ENCODE data around the gene GSG1L2.

GSG1L2 gene

DNA sequence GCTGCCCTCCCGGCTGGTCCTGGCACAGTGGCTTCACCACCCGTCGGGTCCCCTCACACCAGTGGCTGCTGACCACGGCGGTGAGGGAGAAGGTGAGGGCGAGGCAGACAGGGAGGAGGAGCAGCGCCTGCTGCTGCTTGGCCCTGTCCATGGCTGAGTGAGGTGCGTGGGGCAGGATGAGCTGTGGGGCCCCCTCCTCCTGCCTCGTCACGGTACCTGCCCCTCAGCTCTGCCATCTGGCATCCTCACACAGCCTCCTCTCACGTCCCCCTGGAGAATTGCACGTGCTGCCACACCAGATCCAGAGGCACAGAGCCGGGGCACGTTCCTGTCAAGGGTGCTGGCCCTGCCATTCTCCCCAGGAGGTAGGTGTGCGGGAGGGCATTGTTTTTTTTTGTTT is at the start of gene GSG1L2:
Gene GSG1L2 (minus strand): TSS at position 159 of the 400 bp plus-strand sequence. CDS start 8 bp downstream, at position 151.
- DNase-seq: no peak

DNA sequence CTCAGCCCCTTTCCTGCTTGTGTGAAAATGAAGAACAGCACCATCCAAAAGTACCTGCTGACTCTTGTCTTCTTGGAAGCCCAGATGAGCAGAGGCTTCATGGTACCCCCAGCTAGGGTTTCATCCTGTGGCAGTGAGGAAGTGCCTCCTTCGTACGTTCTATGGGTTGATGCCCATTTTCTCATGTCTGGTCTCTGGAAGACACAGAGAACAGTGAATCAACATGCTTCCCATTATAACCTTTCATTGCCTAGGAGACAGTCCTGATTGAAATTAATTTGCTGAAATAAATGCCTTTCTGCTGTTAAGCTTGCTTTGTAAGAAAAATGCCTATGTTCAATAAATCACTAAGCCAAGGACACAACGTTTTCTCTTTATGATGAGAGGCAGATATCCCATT is 46.7 kb upstream of the GSG1L2 start:
- no peak for DNase-seq

DNA sequence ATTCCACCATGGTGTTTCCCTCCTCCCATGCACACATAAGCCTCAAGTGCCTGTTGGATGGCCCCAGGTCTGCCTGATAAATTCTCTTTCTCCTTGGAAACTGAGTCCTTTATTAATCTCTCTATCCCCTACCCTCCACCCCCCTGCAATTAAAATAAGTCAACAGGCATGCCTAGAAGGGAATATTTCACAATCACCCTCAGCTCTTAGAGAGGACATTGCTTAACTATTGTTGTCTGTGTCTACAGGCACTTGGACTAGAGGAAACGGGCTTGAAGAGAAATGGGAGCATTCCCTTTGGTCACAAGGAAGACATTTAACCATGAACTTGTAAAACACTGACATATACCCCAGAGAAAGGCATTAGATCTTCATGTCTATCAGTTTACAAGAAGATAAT is 43.7 kb upstream of the GSG1L2 start:
- DNase-seq: no peak

DNA sequence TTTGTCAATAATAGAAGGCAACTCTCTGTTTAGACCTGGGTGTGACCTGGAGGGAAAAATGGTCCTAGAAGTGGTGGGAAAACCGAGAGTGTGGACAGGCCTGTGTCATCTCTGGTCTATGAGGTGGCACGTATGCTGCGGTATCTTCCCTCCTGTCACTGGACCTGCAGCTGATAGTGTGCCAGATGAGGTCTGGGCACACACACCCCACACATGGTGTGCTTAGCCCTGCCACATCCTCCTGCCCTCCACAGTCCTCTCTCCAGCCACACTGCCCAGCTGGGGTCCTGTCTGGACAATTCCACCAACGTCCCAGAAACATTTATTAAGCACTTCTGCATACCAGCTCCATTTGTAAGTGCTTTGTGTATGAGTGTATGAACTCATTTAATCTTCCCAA is 41.1 kb upstream of the GSG1L2 start:
- DNase-seq: no peak

DNA sequence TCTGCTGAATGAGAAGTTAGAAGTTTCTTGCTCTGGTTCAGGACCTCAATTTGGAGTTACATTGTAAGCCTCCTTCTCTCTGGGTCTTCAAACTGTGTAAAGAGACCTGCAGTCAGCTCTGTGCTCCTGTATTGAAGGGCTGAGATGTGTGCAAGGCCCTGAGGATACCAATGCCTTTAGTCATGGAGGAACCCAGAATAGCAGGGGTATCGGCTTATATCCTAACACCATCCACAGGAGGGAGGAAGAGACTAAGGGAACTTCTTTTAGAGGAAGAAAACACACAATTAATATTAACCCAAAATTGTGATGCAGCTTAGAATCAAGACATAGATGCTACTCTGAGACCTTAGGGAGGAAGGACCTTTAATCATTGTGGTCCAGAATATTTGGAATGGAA is 40.3 kb upstream of the GSG1L2 start:
- DNase-seq: no peak

DNA sequence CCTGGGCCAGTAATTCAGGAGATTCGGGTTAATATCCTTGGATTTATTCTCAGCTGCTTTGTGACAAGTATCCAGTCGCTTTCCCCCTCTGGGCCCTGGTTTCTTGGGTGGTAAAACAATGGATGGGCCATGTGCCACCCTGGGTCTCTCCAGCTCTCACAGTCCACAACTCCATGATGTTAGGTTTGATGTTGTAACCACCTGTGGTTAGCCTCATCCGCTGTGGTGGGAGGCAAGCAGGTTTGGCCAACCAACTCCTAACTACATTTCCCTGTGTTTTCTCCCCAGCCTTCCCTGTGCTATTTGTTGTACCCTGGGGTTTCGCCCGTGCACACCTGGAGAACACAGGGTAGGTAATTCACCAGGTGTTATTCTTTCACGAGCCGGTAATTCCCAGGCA is 39.0 kb upstream of the GSG1L2 start:
- DNase-seq: no peak

DNA sequence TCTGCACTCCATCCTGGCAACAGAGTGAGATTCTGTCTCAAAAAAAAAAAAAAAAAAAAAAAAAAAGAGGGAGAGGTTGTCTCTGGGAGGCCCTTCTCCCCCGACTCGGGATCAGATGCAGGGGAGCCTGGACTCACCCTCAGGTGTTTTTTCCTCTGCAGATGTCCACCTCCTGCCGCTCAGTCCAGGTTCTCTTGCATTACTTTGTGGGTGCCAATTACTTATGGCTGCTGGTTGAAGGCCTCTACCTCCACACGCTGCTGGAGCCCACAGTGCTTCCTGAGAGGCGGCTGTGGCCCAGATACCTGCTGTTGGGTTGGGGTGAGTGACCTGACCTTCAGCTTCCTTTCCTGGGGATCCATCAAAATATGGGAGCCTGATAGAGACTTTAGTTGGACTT is 37.9 kb upstream of the GSG1L2 start:
- no peak for DNase-seq

DNA sequence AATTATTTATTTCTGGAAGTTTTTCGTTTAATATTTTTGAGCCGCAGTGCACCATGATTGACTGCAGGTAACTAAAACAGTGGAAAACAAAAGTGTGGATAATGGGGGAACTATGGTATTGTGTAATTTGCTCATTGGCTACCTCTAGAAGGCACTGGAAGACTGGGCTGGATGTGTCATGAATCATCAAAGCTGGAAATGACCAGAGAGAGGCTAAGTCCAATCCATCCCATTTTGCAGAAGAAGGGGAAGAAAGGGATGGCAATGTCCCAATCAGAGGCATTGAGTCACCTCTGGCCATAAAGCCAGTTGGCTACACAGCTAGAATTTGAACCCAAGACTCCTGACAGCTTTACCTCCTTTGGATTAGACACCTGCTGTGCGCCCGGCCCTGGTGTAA is 33.2 kb upstream of the GSG1L2 start:
- DNase-seq: no peak

DNA sequence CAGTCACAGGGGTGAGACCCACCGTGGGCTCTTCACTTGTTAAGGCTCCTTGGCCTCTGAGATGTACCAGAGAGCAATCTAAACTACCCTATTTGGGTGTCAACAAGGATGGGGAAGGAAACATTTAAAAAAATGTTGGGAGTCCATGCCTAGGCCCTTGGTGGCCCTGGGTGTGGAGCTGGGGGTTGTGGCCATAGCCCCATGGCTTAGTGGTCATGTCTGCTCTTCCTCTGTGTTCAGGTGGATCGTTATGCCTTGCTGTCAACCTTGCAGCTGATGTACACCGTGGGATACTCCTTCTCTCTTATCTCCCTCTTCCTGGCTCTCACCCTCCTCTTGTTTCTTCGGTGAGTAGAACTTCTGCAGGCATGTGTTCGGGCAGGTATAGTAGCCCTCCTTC is 32.4 kb upstream of the GSG1L2 start:
- no peak for DNase-seq

DNA sequence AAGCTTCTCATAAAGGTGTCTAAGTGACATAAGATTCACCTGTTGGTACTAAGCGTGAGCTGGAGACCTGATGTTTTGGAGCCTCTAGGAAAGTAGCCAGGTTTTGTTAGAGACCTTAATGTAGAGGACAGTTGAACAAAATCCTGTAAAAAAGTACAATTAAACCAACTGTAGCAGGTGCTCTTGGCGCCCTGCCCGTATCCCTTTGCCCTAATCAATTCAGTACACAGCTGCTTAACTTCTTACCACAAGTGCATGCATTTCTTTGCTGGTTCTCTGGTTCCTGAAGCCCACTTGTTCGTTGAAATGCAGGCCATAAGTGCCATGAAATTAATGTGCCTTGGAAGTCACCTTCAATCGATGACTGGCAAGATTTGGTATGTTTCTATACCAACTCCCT is 28.3 kb upstream of the GSG1L2 start:
- no peak for DNase-seq

DNA sequence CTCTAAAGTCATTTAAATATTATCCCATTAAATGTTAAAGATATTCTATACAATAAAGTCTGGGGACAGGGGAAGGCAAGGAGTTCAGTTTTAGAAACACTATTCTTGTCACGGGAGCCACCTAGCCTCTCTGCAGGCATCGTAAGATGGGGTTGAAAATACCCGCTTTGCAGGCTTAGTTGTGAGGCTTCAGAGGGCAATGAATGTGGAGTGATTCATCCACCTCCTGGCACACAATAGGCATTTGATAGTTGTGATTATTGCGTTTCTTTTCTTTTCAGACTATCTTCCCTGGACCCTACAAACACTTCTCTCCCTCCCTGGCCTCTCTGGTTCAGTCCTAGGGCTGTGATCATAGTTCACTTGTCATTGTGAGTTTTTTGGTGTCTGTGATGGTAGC is 23.4 kb upstream of the GSG1L2 start:
- no peak for DNase-seq

DNA sequence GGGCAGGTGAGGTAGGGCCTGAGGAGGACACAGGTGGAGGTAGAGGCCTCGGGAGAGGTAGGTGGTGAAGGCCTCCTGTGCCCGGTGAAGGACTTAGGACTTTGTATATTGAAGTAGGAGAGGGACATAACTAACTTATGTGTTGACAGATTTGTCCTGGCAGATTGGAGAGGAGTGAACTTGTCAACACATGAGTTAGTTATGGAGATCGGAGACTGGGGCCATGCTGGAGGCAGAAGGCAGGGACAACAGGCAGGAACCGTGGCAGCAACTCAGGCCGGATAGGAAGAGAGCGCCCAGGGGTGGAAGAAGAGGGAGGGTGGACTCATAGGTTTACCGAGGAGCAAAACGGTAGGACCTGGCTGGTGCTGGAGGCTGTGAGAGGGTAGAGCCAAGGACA is 22.3 kb upstream of the GSG1L2 start:
- no peak for DNase-seq

DNA sequence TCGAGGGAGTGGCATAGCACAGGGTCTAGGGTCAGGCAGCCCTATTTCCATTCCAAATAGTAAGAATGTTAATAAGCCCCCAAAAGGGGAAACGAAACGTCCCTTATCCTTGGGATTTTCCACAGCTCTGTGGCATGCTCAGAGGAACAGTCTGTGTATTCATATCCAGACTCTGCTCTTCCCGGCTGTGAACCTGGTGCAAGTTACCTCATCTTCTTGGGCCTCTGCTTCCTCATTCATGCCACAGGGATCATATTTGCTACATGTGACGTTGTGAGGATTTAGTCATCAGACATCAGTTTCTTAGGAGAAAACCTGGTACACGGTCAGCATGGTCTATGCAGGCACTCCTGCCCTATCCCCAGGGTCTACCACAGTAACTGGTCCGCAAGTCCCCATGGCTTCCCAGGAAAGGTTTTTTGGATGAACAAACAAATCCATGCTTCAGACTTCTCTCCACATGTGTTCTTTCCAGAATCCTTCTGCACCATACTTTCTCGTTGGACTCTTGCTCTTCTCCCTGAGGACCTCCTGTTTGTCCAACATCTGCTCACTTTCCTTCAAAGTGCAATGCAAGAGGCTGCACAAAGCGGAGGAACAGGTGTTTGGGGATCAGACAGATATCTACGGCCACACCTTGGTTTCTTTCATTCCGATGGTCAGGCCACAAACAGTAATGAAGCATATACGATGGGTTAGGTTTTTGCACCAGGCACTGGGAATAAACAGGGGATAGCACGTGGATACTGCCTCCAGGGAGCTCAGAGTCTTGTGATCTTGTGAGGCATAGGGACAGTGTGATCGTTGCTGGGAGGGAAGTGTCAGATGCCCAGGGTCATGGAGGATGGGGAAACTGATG is 21.5 kb upstream of the GSG1L2 start:
- no peak for DNase-seq

DNA sequence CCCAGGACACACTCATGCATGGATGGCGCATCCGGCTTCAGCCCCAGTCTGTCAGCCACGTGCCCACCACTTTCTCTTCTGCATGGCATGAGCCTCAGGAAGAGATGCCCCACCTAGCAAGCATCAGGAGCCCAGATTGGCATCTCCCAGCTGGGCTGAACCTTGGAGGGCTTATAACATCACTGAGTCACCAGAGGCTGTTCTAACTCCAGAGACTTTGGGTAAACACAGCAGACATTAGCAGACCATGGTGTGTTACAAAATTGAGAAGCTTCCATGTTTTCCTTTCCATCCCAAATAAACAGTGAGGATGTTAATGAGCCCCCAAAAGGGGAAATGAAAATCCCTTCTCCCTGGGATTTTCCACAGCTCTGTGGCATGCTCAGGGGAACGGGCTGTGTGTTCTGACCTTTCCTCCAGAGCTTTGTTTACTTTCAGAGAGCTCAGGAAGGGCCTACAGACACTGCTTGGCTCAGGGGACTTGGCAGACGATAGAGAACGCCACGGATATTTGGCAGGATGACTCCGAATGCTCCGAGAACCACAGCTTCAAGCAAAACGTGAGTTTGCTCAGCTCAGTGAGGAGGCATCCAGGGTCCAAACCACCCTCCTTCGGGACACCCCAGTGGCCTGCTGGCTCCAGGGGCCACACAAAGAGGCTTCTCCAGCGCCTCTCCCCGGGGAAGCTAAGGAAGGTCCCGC is 20.3 kb upstream of the GSG1L2 start:
- DNase-seq: no peak

DNA sequence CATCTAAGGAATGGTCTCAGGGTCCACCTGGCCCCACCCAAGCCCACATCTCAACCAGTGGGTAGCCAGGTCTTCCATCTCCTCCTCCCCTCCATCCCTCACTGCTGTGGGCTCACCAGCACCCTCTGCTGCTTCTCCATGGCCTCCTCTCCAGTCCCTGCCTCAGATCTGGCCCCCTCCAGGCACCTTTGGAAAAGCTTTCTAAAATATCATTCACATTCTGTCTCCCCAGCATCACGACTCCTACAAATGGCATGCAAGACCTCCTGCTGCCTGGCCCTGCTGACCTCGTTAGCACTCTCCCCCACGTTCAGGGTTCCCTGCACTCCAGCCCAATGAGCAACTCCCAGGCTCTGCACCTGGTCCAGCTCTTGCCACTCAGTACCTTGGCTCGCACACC is 17.6 kb upstream of the GSG1L2 start:
- DNase-seq: no peak

DNA sequence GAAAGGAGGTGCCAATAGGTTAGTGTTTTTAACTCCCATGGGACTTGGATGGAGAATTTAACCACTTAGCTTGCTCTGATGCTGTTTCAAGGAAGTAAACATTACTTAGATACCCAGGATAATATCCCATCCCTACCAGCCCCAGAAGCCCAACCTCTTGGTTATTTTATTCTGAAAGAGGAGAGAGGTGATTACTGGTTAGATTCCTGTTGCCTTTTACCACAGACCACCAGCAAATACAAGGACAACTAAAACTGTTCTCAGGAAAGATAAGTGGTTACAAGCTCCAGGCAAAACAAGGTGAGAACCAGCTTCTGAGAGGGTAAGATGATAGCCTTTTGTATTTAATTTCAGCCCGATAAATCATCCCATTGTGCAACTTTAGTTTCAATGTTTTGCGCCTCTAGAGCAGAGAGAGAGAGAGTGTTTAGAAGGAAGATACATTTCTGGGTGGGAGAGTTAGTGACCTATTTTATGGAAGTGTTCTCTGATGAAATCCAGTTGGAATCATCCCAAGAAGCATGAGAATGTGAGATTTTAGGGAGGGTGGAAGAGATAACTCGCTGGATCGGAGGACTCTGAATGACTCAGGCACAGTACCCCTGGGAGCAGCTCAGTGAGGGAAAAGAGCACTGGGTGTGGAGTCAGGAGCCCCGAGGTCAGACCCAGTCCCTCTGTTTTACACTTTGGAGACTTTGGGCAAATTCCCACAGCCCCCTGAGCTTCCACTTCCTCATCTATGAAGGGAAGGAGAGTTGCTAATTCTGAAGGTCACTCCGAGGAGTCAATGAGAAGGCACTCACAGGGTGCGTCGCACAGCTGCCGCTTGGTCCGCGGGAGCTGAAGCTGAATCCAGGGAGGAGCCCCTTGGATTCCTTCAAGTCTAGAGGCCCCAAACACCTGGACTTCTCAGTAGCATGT is 15.9 kb upstream of the GSG1L2 start:
- DNase-seq: no peak

DNA sequence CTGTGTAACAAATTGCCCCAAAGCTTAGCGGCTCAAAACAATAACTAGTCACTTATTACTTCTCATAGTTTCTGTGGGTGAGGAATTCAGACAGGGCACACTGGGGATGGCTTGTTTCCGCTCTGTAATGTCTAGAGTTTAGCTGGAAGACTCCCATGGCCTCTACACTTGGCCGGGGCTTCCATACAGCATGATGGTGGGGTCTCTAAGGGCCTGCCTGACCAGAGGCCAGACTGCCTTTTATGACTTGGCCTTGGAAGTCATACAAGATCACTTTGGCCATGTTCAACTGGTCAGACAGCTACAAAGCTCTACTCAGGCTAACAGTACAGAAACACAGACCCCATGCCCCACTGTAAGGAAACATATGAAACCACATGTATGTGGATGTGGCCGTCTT is 12.0 kb upstream of the GSG1L2 start:
- DNase-seq: no peak

DNA sequence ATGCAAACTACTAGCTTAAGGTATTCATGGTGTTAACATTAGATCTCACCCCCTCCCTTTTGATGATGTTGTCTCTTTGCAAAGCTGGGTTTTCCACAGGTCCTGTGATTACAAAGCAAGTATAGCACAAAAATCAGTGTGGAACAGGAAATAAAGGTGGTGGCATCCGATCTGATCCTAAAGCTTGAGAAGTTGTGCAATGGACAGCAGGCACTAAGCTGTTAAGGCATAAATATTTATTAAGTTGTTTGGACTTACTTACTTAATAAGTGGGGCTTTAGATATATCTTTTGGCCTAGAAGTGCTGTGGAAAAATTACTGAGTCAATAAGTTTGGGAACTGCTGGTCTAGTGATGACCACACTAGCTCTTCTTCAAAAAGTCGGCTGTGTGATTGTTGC is 8.8 kb upstream of the GSG1L2 start:
- no peak for DNase-seq

DNA sequence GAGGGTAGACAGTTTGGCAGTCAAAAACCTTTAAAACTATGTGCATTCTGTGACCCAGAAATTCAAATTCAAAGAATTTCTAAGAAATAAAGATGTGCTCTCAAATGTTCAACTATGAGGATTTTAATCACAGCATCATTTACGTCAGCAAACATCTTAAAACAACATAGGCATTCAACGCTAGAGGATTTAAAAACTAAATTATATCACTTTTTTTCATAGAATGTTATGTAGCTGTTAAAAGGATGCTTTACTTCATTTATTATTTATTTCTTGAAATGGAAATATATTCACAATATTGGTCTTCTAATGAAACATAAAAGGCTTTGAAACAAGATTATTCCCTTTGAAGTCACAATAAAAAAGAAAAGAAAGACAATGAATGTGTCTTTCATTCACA is 7.5 kb upstream of the GSG1L2 start:
- DNase-seq: no peak

DNA sequence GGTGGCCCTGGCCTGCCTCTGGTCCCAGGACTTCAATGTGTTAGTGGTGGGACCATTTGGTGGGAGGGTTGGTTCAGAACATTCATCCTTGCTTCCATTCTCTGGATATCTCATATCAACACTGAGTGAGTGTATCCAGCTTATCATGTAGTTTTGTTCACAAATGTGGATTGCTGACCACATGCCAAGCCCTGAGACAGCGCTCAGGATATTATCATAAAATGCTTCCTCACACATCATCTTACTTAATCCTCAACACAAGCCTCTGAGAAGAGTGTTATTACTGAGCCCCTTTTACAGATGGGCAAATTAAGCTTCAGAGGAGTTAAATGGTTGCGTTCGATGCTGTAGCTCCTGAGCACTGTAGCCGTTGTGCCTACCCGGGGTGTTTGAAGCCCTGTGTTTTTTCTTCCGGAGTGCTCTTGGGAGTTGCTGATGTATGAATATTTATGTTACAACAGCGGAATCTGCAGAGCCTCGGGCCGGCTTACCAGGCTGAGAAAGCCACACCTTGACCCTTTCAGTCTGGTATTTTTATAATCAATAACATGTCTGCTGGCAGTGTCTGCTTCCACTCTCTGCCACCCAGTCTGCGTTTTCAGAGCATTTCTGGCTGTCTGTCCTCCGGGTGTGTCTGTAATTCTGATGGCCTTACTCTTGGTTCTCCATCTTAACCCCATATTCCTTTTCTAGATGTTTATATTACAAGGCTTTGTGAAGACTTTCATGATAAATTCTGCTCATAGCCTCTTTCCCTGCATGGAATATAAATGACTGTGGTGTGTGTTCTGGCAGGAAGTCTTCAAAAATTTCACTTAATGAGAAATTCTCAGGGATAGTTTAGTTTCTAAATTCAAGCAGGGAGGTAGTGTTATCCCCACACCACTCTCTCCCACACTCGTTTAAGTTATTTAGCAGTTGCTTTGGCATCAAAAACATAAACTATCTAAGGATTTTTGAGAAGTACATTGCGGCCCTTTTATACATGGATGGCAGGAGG is 6.7 kb upstream of the GSG1L2 start:
- no peak for DNase-seq

DNA sequence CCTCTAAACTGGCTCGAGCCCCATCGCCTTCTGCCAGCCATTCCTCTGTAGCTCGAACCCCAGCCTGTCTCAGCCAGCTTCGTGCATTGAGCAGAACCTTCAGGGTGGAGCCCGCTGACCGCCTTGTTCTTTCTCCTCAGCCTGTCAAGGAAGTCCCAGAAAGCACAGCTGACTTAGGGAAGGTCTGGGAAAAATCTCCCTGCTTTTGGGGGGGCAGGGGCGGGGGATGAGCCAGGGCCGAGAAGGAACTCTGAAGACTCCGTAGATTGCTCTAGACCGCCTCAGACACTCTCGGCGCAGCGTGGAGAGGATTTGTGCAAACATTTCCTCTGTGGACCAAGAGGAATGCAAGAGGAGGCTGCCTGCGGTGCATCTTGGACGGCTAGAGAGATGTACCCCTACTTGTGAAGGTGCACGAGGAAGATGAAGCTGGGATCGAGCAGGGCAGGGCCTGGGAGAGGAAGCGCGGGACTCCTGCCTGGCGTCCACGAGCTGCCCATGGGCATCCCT is 3.8 kb upstream of the GSG1L2 start, which contains the start of gene GLP2R:
Gene GLP2R (plus strand): TSS at position 284 of the 510 bp plus-strand sequence. CDS start 140 bp downstream, at position 424.
- no peak for DNase-seq

Data from activated T-cell treated with anti-CD3 and anti-CD28 coated beads, Interleukin-2, amount 50 U/mL, for 48 hours (primary cell).